ENCODE results near the gene CLDN9. TPM values are rescaled to one million over a fixed set of nuclear protein-coding genes. Genes with fewer than 3 reads are reported as not detected.
A peak's percentile ranks its signal among the peaks of the same experiment; 100 is the strongest.

Gene CLDN9
- total and polyA plus RNA-seq, 11 donors: 0.13 to 2.0 (median 0.75) TPM

- Histone ChIP-seq H3K36me3 (peaks cover 0 to 23% (median 19%) of the 10 kb centered on the region in 9 donors), H3K27me3 (peaks cover 6 to 48% (median 29%) of the 10 kb centered on the region in 9 donors), H3K4me1 (peaks cover 0 to 48% (median 23%) of the 10 kb centered on the region in 12 donors), H3K27ac (no peak overlapping the region), H3K9me3 (no peaks in the 10 kb centered on the region), H3K4me3 (peak overlapping the region in 2 of 12 donors; percentile 2 to 26)
- DNase-seq (peak; percentile 64 to 91 (median 83)), ATAC-seq (peak in 3 of 4 donors; percentile 32 to 34 (median 34))
- TF ChIP-seq POLR2A (IDR thresholded peaks at IDR 0.05) (no peak), CTCF (IDR thresholded peaks at IDR 0.05) (peak; percentile 55 to 77 (median 64))
- WGBS, 4 donors: 20 to 43% (median 25%) methylated on average over 6 to 58 of the region's 58 CpGs
- intact Hi-C loops (cut with DNase I): no loop called here
These were observed 15.4 kb downstream of the CLDN9 start for GRCh38 chr16:3027983-3028715.

DNA sequence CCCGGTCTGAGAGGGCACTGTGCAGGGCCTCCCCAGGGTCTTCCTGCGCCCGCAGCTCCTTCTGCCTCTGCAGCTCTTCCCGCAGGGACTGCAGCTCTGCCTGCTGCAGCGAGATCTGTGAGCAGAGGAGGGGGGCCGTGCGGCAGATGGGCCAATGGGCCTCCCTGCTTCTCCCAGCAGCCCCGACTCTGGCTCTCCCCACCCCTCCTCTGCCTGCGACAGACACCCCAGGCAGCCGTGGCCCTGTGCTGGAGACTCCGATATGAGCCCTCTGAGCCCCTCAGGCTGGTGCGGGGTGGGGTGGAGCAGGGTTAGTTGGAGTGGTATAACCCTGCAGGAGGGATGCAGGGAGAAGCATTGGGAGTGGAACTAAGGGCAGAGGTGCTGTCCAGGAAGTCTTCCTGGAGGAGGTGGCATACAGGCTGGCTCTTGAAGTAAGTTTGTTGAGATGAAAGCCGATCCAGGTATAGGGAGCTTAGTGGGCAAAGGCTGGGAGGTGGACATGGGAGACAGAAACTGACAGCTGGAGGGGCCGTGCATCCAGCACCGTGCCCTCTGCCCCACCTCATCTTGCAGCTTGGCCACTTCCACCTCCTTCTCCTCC, 16.1 kb downstream of the CLDN9 start:
- ATAC-seq (no peak), DNase-seq (no peak)
- Histone ChIP-seq H3K4me3 (peak overlapping the region in 1 of 12 donors; percentile 2), H3K4me1 (peaks cover 0 to 41% (median 18%) of the 10 kb centered on the region in 12 donors), H3K9me3 (no peaks in the 10 kb centered on the region), H3K27ac (no peak overlapping the region), H3K27me3 (peaks cover 7 to 54% (median 29%) of the 10 kb centered on the region in 9 donors), H3K36me3 (peaks cover 0 to 23% (median 19%) of the 10 kb centered on the region in 9 donors)
- intact Hi-C loops (cut with DNase I): no loop called here
- no peak for TF ChIP-seq CTCF (IDR thresholded peaks at IDR 0.05)
- TF ChIP-seq POLR2A (IDR thresholded peaks at IDR 0.05): no peak
- 25 to 50% (median 33%) methylated on average over 6 to 15 of the region's 15 CpGs for WGBS, 4 donors

GRCh38 chr16:3029491-3030221, 16.9 kb downstream of the CLDN9 start:
- Histone ChIP-seq H3K27ac (no peak overlapping the region), H3K9me3 (no peaks in the 10 kb centered on the region), H3K27me3 (peaks cover 8 to 61% (median 37%) of the 10 kb centered on the region in 9 donors), H3K36me3 (peaks cover 0 to 23% (median 19%) of the 10 kb centered on the region in 9 donors), H3K4me1 (peaks cover 0 to 36% (median 14%) of the 10 kb centered on the region in 12 donors), H3K4me3 (peak overlapping the region in 7 of 12 donors; percentile 2 to 44 (median 21))
- 10 to 34% (median 22%) methylated on average over 18 to 59 of the region's 59 CpGs for WGBS, 4 donors
- TF ChIP-seq POLR2A (IDR thresholded peaks at IDR 0.05) (no peak), CTCF (IDR thresholded peaks at IDR 0.05) (no peak)
- peak in 1 of 4 donors; percentile 8 for ATAC-seq
- peak in 1 of 5 donors; percentile 77 for DNase-seq
- intact Hi-C loops (cut with DNase I): loop anchor here in 1 of 10 donors (5.0 kb wide), 1 partner anchor 138 kb away; no protein-coding TSS in a partner anchor

All from heart left ventricle (tissue), 16 donors.